Hindlimb muscle (tissue), 1 donor: ENCODE data around the gene MOCS2. TPM values are rescaled to one million over a fixed set of nuclear protein-coding genes. Genes with fewer than 3 reads are reported as not detected.
"Not testable (repeated sequence)": the region's sequence is repeated elsewhere in the genome, so short reads cannot be mapped to it uniquely, and the experiment has no call there.

ENCODE experiments used
- DNase-seq: peaks from one replicate; pipeline ENCODE4 v3.0.0-alpha.2; 2013
- polyA plus RNA-seq: library from polyadenylated mRNA; unstranded; fragments of 120-200 nt; gene quantifications from one replicate; pipeline ENCODE4 v1.2.1, GENCODE V29; 2013; ENCODE audit not compliant: insufficient read length

MOCS2 gene, protein sequence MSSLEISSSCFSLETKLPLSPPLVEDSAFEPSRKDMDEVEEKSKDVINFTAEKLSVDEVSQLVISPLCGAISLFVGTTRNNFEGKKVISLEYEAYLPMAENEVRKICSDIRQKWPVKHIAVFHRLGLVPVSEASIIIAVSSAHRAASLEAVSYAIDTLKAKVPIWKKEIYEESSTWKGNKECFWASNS
- polyA plus RNA-seq = 35.9 TPM

DNA sequence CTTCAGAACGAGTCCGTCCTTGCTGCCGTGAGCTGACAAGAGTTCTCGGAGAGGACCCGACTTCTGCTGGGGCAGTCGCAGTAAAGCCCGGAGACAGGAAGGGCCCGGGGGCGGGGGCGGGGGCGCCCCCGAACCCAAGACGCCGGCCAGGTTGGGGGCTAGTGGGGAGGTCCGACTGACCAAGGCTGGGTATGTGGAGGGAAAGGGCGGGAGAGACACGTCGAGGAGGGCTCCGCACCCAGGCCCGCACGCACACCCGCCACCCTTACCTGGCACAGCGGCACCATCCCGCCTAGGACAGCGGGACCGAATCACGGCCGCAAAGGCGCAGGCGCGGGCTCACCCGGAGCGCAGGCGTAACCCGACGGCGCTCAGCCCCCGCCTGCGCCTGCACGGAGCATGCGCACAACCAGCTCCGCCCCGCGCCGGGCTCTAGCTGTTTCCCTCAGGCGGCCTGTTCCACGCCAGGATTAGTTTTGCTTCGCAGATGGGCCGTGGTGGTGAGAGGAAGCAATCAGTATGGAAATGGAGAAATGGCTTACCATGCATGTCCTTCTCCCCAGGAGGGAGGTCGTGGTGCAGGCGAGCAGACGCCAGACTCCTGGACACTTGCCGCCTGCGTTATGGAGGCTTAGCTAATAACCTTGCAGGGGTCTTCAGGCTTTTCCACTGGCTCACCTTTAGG is at the start of gene MOCS2:
TSS of gene MOCS2 (minus strand) at position 315 of the 685 bp plus-strand sequence. CDS start 2,583 bp downstream, outside the sequence.
- DNase-seq = peak; percentile 97

DNA sequence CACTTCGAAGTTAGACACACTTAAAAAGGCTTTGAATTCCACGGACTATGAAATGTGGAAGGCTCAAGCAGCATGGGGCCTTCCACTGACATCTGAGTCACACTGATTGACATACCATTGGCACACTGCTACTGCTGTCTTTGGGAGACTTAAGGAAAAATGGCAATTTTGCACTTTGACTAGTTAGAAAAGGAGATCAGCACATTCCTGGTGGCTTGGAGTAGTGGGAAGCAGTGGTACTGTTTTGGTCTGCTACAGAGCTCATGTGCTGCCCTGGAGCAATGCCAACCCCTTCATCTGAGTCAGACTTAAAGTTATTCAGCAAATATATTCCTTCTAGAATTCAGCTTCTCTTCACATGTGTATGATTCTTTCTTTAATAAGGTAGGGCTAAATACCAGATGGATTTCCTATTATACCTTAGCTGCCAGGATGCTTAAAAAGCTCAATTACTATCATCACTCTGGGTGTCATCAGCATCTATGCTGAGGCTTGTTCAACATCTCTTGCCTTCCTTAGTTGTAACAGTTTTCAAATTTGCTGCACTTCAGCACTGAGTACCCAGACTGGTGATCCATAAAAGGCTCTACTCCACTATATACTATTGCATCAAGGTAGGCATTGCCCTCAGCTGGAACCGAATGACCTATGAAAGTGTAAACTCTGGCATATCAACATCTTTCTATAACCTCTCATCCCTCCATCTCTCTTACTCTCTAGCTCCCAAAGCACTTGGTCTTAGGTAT is 42.3 kb upstream of the MOCS2 start:
- peak; percentile 24 for DNase-seq

DNA sequence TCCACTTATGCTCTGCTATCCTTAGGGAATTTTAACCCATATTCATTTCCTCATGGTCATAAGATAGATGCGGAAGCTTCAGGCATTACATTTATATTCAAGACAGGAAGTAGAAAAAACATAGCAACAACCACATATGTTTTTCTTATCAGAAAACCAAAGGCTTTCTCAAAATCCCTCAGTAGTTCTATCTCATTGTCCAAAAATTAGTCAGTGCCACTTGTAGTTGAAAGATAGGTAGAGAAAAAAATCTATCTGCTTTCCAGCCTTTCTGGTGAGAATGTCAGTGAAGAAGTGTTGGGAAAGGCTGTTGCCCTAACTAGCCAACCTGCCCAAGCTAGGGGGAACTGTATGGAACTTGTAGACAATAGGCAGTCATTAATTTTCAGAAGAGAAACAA is 23.5 kb upstream of the MOCS2 start:
- no peak for DNase-seq

DNA sequence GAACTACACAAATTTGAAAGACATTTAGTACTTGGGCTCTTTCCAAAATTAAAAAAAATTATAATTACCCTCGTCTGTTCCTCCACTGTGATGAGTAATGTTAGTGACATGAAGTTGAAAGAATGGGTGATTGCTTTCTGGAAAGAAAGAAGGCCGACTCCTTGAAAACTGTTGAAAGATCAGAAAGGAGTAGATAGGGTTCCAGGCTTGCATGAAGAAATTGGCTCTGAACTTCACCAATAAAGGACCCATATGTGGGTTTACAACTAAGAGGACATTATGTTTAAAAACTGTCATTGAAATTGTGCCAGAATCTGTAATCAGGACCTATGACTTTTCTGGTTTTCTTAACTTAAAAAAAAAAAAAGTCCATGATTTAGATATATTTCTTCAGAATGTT is 20.7 kb upstream of the MOCS2 start:
- DNase-seq = no peak

DNA sequence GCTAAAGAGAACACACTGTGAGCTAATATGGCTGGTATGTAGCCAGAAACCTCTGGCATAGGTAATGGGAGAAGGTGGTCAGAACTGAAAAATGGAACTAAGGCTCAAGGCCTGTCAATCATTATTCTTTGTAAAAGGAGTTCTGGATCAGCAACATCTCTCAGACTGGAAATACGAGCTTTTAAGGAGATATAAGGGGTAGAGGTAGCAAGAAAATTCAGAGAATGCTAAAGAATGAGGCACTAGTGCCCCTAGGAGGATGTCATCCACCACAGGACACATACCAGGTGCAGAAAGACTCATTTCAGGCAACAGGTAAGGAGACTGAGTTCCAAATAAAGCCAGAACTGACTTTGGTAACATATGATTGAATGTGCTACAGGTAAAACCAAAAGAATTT is 18.9 kb upstream of the MOCS2 start:
- DNase-seq = no peak

DNA sequence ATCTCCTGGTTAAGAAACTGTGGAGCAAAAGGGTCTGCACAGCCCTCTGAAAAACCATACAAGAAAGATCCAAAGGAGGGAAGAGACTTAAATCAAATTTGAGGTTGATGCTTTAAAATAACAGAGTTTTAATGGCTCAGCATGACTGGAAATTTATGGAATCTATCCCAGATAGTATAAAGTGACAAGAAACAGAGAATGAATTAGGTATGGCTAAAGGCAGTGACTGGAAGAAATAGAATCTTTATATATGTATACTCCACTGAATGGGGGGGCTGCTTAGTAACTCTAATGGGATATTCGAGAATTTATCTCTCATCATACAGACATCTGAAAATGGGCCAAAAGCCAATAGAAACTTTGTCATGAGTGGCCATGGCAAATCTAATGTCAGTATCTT is 17.6 kb upstream of the MOCS2 start:
- no peak for DNase-seq

DNA sequence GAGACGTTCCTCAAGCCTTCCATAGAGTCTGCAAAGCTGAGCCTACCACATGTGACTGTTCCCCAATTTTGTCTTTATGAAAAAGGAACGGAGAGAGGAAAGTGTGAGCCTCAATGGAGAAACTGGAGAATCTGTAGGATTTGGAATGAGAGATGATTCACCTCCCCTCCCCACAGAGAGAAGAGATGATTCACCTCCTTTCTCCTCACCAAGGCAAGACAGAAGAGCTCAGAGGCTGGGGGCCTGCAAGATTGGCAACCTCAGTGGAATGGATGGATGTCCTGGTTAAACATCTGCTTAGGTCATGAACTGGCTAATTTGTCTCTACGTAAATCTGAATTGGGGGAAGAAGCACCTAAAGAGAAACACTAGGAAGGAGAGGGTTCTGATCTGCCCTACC is 17.0 kb upstream of the MOCS2 start:
- DNase-seq = no peak

DNA sequence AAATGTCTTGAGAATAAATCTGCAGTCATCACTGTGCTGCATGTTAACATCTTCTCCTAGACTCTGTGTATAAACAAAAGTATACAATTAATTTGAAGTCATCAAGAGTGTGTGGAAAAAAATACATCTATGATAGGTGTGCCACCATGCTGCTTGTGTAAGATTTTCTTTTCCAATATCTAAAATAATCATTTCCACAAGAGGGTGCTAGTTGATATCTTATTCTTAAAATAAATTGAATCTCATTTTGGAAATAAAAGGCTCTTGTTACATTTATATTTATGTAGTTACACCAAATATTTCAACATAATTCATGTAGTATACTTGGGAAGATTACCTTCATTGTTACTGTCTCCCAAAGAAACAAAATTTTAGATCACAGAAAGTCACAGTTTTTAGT is 14.1 kb upstream of the MOCS2 start:
- no peak for DNase-seq

DNA sequence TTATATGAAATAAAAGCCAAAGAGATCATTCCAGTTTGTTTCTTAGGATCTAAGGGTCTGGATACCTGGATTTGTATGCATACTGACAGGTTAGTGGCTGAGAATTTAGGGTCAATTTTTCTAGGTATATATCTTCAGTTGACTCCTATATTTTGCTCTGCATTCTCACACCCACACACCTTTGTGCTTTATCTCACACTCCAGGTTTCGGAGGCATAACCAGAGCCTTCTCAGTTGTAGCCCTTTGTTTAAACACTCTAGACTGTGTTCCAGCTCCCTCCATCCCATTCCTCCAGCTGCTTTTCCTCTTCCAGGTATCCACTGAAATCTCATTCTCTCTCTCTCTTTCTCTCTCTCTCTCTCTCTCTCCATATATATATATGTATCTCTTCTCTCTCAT is 10.6 kb upstream of the MOCS2 start:
- no peak for DNase-seq

DNA sequence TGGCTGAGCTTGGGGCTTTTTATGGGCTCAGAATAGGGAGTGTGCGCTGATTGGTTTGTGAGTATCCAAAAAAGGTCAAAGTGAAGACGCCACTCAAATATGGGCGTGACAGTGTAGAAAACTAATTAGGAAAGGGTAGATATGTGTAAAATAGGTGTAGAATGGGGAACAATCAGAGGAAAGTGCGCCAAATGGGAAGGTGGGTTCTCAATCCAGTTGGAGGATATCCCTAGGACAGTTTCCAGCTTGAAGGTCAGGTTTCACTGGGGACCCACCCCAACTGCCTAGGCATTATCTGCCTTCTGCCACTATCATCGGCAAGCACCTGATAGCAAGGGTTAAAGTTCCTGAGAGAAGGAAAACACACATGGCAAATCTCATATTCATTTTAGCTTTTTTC is 9.3 kb upstream of the MOCS2 start:
- no peak for DNase-seq

DNA sequence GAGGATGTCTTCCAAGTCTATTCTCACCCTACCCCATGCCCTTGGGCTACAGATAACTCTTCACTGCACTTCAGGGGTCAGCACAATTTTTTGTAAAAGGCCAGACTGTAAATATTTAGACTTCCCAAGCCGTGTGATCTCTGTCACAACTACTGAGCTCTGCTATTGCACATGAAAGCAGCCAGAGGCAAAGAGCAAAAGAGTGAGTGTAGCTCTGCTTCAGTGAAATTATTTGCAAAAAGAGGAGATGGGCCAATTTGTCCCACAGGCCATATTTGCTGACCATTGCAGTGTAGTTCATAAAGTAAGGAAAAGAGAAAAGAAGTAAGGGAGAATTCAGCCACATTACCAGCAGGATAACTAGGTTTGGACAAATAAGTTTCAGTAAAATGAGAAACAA is 7.0 kb upstream of the MOCS2 start:
- no peak for DNase-seq

DNA sequence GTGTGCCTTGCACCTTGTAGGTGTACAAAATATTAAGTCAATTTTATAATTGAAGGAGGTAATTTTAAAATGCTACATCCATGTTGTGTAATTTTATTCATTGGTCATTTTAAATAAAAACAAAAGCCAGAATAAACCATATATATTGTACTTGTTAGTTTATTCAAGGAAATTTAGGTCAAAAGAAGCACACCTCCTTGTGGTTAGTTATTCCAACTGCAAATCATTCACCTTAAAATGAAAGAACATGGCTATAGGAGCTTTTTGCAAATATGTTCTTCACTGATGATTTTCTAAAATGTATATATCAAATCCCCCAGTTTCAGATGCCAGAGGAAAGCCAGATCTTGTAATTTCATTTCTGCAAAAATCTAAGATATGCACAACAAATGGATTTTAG is 5.4 kb upstream of the MOCS2 start:
- DNase-seq = no peak

DNA sequence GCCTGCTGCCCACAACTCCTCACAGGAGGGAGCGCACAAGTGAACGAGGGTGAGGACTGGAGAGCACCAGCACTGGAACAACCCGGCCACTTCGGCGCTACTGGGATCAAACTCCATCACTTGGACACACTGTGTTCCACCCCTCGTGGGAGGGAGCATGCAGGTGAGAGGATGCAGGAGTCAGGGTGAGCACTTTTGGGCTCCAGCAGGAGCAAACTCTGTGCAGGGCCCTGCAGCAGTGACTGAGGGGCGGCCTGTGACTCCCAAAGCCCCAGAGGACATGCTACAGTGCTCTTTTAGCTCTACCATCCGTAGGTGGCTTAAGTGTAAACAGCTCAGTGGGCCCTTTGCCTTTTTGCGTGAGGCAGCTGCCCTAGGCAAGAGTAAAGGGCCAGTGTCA is 4.4 kb upstream of the MOCS2 start:
- DNase-seq = no peak

DNA sequence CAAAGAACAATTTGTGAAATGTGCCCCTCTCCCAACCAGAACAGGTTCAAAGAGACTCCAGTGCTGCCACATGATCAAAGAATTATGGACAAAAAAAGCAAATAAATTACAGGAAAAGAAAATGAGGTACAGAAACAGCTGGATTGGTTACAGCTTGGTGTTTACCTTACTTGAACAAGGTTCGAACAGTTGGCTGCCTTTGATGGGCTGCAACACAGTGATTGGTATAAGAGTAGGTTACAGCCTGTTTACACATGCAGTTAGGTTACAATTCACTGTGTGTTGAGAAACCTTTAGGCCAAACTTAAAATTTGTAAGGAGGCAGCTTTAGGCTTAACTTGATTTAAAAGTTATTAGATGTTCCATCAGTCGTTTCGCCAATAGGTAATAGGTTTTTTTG is 3.4 kb upstream of the MOCS2 start:
- no peak for DNase-seq

DNA sequence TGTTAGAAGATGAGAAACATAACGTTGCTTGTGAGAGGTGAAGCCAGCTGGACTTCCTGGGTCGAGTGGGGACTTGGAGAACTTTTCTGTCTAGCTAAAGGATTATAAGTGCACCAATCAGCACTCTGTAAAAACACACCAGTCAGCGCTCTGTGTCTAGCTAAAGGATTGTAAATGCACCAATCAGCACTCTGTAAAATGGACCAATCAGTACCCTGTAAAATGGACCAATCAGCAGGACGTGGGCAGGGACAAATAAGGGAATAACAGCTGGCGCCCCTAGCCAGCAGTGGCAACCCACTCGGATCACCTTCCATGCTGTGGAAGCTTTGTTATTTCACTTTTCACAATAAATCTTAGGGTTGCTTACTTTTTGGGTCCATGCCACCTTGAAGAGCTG is 2.8 kb upstream of the MOCS2 start:
- DNase-seq = not testable (repeated sequence)

DNA sequence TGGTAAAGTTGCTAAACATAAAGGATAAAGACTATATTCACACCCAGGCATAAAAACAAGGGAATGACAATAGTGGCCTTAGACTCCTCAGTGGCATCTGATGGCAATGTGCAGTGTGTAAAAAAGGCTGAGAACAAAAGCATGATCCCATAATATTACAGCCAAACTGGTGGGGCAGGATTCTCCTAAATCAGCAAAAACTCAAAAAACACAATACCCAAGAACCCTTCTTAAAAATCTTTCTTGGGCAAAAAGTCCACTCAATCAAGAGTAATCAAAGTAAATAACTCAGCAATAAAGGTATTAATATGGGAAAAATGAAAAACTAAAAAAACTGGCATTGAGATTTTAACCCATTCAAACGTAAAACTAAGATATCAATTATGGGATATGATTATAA is 1.6 kb upstream of the MOCS2 start:
- DNase-seq = no peak

DNA sequence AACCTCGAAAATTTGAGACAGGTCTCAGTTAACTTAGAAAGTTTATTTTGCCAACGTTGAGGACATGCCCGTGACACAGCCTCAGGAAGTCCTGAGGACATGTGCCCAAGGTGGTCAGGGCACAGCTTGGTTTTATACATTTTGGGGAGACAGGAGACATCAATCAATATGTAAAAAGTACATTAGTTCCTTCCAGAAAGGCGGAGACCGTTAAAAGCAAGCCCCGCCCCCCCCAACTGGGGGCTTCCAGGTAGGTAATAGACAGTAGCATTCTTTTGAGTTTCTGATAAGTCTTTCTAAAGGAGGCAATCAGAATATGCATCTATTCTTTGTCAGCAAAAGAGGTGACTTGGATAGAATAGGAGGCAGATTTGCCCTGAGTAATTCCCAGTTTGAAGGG is 599 bp upstream of the MOCS2 start:
- no peak for DNase-seq

DNA sequence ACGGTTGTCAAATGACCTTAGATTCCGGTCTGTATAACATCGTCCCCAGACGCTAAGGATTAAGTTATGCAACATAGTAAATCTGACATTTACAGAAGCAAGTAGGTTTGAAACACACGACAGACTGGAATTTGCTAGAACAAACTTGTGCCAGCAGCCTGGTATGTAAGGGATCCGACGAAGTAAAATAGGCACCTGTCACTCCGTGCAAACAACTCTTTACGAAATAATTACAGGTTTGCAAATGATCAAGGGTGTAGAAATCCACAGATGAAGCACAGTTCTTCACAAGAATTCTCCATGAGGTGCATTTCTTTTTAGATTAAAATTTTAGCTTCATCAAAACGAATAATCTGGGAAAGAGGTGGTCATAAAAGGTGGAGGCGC is 508 bp downstream of the MOCS2 start:
- no peak for DNase-seq

DNA sequence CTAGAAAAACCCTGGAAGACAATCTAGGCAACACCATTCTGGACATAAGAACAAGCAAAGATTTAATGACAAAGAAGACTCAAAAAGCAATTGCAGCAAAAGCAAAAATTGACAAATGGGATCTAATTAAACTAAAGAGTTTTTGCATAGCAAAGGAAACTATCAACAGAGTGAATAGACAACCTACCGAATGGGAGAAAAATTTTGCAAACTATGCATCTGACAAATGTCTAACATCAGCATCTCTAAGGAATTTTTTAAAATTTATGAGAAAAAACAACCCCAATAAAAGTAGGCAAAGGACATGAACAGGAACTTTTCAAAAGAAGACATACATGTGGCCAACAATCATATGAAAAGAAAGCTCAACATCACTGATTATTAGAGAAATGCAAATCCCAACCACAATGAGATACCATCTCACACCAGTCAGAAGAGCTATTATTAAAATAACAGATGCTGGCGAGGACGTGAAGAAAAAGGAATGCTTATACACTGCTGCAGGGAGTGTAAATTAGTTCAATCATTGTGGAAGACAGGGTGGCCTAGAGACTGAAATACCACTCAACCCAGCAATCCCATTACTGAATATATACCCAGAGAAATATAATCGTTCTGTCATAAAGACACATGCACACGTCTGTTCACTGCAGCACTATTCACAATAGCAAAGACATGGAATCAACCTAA is 3.8 kb downstream of the MOCS2 start:
- no peak for DNase-seq

DNA sequence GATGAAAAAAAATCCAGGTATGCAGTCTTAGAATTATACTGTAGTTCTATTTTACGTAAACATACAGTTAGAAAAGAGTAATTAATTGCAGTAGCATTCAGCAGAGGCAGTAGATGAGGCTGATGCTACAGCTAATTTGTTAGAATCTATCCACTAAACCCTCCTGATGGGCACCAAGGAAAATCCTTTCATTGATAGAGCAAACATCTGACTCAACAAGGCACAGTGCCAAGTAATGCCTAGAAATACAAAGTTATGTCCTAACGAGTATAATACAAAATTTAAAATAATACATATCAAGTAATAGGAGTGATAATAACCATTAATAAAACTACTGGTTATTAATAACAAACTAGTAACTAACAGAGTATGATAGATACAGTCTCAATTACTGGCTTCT is 9.0 kb downstream of the MOCS2 start:
- no peak for DNase-seq

DNA sequence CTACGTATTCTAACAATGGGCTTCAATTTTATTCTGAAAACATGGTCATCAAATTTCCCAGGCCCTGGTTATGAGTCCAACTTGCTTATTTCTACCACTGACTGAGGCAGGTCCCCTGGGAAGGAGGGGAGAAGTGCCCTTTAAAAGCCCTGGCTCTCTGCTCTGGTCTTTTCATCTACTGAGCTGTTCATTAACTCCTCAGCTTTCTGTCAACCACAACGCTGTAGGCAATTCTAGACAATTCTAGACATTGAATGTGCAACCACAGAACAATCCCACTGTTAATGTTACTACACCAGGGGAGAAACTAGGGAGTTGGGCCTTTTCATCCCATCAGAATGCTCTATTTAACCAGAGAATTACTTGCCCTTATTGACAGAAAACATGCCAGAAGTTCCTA is 10.0 kb downstream of the MOCS2 start:
- no peak for DNase-seq

DNA sequence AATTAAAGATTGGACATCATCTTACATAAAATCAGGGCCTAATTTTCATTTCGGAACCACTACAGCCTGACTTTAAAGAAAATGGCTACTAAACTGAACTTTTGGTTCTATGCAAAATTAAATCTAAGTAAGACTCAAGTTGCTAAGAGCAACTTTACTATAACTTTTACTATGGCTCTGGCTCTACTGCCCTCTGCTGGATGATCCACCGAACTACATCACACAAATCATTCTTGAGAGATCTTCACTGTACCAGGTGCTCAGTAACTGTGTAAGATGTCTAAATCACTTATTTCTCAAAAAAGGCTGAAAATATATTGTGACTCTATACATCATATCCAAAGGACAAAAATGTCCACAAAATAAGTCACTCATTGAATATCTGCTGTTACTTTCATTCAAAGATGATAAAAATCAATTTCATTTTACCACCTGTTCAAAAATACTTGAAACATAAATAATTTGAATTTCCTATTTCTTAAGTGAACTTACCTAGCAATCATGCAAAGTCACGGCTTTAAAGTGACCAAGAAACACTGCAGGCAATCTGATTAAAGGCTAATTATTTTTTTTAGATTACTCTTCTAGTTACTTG is 13.5 kb downstream of the MOCS2 start:
- peak; percentile 69 for DNase-seq

DNA sequence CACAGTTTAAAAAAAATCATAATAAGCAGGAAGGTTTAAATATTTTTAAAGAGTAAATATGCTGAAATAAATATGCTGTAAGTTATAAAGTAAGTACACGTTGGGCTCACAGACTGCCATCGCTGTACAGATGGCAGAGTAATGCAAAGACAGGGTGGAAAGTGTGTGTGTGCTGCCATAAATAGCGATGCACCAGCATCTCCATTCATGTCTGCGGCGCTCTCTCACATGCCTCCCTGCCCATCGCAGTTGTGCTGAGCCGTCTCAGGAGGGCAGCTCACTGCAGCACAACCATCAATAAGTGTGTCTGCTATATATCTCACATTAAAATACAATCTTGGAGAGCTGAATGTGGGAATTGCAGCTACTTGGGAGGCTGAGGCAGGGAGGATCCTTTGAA is 14.3 kb downstream of the MOCS2 start:
- no peak for DNase-seq
